HG03457 (cell line): ENCODE measurements around the gene TSFM.
"Not testable (repeated sequence)": the region's sequence is repeated elsewhere in the genome, so short reads cannot be mapped to it uniquely, and the experiment has no call there.

ENCODE experiments used
- ATAC-seq: cut with Tn5 transposase; IDR thresholded peaks from one replicate; pipeline ENCODE4 v1.9.1; 2021; ENCODE audit warnings: moderate number of reproducible peaks; ENCODE audit not compliant: unreplicated experiment

TSFM gene

DNA sequence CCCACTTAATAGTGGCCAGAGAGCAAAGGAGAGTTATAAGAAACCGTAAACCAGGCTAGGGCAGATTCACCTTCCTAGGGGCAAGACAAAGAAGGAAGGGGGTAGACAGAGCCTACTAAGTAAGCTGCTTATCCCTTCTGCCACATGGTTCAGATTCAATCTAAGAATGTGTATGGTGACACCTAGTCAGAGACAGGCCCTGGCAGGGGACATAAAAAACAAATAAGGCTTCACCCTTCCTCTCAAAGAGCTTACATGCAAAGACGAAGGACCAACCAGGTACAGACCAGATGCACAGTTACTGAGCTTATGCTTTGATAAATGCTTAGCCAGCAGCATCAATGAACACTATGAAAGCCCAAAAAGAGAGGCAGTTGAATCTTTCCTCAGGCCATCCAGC lies 20.1 kb upstream of the TSFM start:
- ATAC-seq: no peak

DNA sequence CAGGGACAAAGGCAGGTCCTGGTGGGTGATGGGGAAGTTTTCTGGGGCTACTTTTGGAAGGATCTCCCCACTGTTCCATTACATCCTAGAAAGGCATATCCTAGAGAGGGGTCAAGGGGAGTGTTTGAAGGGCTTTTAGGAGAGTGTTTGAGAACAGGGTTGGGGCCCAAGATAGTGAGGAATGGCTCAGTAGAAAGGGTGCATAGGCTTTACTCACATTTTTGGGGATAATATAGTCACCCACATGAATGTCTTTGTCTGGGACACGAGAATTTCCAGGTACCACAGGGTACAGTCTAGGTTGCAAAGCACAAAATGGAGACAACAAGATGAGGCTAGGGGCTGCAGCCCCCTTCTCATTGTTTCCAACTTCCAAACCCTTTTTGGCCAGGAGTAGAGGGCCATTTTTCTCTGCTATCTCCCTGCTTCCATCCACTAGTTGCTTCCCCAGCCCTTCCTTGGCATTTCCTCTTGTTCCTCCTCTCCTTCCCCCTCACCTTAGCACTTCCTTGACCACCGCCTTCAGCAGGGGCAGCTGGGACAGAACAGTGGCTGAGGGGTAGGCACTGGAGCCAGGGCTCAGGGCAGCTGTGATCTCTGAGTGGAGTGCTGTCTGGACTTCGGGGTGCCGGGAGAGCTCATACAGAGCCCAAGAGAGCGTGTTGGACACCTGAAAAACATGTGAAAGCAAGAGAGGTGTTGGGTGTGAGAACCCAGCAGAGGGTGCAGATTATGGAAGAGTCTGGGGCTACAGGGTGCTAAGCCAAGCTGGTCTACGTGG lies 18.5 kb upstream of the TSFM start:
- no peak for ATAC-seq

DNA sequence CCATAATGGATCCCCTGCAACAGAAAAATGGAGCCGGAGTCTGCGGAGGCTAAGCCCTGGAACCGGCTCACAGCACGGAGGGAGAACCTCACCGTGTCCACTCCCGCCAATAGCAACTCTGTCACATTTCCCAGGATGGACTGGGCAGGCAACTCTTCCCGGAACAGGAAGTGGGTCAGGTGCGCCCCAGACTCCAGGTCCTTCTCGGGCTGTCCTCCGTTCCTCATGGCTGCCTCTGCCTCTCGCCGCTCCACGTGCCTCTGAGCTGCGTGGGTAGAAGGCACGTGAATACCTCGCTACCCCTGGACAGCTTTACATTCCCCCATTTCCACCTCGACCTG lies 18.0 kb upstream of the TSFM start:
- no peak for ATAC-seq

DNA sequence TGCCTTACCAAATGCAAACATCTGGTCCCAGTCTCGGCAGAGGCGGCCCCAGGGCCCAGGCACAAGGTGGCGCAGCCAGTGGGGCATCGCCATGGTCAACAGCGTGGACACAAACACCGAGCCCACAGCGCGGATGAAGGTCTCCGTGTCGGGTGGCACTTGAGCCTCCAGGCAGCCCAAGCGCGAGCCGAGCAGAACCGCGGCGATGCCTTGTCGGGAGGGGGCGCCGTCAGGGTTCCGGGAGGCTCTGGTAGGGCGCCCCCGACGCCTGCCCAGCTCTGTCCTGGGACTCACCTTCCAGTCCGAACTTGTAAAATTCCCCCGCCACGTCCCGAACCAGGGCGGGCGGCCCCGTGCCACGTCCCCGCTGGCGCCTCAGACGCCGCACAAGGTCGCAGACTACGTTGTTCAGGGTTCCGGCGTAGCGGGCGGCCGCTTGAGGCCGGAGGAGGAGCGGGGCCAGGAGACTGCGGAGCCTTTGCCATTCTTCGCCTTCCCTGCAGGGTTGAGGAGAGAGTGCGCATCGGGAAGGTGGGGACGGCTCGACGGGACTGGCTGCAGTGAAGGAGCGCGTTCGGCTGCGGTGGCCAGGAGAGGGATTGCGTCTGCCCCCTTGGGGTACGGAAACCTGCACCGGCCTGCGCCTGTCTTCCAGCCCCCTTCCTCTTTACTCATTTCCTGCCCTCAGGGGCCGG lies 17.4 kb upstream of the TSFM start:
- ATAC-seq: no peak

DNA sequence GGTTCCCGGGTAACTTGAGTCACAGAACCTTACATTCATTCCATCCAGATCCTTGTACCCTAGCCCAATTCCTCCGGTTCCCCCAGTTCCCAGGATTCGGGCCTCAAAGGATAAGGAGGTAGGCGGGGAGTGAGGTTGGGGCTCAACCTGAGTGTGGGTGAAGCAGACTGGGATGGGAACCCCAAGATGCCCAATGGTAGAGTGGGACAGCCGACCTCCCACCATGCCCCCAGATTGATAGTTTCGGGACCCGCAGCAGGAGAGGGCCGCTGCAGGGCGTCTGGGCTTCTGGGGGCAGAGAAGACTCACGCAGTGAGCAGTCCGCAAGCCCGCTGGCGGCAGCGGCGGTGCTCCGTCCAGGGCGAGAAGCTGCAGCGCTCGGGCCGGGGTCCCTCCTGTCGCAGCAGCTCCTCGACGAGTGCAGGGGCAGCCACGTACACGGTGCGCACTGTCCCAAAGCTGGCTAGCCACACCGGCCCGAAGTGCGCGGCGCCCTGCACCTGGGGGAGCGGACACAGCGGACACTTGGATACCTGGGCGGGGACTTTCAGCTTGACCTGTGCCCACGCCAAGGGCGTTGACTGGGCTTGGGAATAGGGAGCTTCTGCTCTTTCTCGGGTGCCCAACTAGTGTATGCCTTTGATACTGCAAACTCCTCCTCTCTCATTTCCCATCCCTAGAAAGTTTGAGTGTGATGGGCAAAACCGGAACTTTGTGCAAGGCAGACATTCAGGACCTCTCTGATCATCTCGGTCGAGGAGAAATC lies 16.7 kb upstream of the TSFM start:
- no peak for ATAC-seq

DNA sequence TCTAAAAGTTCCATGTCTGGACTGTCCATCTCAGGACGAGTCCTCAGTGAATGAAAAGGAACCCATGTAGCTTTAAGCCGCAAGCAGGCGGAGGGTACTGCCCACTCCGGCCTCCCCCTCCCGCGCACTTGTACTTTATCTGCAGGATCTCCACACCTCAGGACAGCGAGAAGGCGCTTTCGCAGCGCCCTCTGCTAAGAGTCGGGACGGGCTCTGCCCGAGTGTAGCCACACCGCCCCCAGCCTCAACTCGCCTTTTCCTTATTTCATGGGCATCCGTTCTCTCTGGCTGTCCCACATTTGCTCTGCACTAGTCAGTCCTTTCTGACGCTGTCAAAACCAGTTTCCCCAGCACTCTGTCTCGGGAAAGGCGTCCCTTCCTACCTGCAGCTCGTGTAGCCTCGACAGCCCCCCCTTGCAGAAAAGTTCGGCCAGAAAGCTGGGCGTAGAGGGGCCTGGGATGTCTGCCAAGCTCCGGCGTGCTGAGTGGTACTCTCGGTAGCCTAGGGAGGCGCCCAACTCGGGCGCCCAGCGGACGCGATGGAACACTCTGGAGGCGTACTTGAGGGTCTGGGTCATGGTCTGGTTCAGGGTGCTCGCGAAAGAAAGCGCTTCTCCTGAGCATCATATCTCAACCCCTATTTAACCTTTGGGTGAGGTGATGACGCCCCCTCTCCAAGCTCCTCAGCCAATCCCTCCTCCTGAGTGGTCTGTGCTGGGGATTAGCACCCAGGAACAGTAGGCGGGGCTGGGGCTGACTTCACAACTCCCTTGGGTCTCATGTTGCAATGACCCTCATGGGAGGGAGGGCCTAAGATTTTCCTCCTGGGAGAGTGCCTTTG lies 15.9 kb upstream of the TSFM start, which contains the start of gene CYP27B1:
CYP27B1 (minus strand) TSS at position 615 of the 841 bp plus-strand sequence; CDS start at position 578, 37 bp downstream.
- no peak for ATAC-seq

DNA sequence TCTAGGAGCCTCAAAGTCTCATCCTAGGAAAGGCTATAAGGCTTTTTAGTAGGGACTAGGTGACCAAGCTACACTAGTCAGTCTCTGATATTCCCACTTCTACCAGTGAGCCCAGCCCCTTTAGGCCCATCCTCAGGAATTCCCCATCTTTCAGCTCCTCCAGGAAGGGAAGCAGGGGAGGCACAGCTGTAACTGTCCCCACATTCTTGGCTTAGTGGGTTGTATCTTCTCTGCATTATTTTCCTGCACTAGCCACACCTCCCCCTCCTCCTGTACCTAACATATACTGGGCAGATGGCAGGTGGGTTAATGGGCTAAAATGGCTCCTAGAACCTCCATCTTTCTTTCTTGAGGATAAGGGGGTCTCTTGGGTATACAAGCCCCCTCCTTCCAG lies 15.3 kb upstream of the TSFM start:
- no peak for ATAC-seq

DNA sequence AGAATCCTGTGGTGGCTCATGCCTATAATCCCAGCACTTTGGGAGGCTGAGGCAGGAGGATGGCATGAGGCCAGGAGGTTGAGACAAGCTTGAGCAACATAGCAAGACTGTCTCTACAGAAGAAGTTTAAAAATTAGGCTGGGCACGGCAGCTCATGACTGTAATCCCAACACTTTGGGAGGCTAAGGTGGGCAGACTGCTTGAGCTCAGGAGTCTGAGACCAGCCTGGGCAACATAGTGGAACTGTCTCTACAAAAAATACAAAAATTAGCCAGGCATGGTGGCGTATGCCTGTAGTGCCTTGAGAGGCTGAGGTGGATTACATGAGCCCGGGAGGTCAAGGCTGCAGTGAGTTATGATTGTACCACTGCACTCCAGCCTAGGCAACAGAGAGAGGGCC lies 14.7 kb upstream of the TSFM start:
- no peak for ATAC-seq

DNA sequence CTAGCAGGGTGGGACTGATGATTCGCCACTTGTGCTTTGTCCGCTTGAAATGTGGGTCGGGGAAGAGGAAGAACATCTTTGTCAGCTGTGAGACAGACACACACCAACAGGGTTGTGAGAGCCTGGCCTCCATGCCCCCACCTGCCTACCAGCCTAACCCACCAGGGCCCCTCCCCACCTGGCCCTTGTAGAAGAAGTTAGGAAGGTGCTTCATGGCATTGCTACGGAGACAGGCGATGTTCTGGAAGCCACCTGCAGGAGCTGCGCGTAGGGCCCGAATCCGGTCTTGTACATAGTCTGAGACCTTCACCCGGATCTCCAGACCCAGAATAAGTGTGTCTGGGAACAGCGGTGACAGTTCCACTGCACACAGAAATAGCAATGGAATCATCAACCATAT lies 13.0 kb upstream of the TSFM start:
- no peak for ATAC-seq

DNA sequence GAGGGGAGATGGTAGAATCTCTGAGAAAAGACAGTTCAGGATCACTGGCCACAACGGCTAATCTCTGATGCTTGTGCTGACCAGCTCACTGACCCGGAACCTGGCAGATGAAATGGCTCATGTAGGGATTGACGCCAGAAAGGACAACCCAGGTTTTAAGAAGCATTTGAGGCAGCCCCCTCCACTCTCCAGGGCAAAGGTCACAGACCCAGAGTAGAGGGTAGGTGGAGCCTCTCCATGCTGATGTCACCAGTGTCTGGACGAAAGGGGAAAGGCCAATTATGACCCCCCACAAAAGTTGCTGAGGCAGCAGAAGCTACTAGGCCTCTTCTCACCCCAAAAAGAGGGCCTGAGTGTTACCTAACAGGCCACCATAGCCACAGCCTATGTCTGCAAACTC lies 11.9 kb upstream of the TSFM start:
- no peak for ATAC-seq

DNA sequence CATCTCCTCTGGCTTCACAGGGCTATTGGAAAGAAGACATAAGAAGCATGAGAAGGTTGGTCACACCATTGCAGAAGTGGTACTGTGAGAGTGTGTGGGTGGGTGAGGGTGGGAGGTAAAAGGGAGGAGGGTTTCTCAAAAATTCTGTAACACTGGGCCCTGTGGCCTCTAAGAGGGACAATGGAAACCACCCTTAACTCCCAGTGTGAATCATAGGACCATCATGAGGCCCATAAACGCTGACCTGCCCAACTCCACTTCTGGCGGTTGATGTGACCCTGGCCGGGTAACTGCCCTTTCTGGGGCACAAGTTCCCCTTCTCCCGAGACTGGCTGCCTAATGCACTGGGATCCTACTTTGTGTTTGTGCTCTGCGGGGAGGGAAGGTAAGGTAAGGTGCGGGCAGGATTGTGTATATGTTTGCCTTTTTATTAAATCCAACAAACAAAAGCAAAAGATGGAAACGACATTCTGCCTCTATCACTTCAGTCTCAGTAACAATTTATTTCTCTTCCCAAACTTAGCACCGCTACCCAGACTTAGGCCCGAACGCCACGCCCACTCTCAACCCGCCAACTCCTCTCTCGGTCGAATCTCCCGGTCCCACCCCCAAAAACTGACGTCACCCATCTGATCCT lies 11.2 kb upstream of the TSFM start:
- peak; percentile 40 for ATAC-seq

DNA sequence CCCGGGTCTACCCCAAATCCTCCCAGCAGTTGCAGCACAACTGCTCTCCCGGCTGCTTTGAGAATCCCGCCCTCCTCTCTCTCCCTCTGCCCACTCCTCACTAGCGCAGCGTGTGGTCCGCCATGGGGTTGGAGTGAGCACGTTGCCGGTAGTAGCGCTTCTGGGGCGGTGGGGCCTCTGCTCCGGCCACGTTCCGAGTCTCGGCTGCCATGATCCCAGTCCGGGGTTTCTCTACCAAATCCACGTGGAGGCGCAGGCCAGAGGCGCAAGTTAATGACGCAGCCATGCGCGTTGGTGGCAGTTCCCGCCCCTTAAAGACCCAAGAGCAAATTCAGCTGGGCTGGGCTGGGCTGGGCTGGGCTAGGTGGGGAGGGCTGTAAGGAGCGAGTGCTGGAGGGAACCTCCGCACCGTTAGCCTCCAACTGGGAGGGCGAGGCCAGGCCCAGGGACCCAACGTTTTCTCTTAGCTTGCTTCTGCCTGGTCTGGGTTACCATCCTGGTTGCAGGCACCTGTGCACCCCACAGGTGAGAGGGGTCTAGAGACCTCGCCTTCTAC lies 10.6 kb upstream of the TSFM start, which contains the start of gene METTL1:
METTL1 (minus strand) TSS at position 233 of the 556 bp plus-strand sequence; CDS start at position 211, 22 bp downstream.
- ATAC-seq: peak; percentile 68

DNA sequence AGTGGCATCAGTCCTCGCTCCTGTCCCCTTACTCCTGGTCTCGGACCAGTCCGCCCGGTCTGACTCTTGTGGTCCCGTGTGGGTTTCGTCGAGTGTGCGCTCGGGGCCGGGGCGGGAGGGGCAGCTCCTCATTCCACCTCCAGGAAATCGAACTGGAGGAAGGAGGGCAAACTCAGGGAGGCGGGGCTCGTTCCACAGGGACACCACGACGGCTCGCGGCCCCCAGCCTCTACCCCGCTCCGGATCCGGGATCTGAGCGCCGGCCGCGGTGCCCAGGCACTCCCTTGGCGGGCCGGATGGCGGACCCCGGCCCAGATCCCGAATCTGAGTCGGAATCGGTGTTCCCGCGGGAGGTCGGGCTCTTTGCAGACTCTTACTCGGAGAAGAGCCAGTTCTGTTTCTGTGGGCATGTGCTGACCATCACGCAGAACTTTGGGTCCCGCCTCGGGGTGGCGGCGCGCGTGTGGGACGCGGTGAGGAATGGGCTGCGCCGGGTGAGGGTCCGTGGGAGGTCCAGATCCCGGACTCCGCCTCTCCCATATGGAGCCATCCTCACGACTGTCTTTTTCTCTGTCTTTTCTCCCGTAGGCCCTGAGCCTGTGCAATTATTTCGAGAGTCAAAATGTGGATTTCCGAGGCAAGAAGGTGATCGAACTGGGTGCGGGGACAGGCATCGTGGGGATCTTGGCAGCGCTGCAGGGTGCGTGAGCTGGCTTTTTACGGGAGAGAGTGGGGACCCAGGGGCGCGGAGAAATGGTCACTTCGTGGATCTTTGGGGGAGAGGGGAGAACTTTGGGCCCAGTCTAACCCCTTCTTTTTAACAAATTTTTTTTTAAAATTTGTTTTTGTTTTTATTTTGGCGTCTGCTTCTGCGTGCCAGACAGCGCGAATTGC lies 9.9 kb upstream of the TSFM start, which contains the start of gene EEF1AKMT3:
EEF1AKMT3 (plus strand) TSS at position 186 of the 894 bp plus-strand sequence; CDS start at position 297, 111 bp downstream.
- peak; percentile 15 for ATAC-seq

DNA sequence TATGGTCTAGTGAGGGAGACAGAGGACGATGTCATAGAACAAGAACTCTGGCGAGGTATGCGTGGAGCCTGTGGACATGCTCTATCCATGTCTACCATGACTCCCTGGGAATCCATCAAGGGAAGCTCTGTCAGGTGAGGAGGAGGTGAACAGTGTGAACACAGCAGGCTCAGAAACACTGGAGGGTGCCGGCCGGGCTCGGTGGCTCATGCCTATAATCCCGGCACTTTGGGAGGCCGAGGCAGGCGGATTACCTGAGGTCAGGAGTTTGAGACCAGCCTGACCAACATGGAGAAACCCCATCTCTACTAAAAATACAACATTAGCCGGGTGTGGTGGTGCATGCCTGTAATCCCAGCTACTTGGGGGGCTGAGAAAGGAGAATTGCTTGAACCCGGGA lies 8.0 kb upstream of the TSFM start:
- not testable (repeated sequence) for ATAC-seq

DNA sequence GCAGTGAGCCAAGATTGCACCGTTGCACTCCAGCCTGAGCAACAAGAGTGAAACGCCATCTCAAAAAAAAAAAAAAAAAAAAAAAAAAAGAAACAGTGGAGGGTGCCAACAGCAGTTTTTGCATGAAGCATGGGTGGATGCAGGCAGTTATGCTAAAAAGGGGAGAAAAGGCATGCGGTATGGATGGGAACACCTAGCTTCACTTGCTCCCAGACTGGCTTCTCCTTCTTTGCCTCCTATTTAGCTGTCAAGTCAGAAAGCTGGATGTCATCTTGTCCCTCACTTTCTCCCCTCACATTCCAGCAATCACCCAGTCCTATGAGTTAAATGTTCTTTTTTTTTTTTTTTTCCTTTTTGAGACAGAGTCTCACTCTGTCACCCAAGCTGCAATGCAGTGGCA lies 7.5 kb upstream of the TSFM start:
- no peak for ATAC-seq

DNA sequence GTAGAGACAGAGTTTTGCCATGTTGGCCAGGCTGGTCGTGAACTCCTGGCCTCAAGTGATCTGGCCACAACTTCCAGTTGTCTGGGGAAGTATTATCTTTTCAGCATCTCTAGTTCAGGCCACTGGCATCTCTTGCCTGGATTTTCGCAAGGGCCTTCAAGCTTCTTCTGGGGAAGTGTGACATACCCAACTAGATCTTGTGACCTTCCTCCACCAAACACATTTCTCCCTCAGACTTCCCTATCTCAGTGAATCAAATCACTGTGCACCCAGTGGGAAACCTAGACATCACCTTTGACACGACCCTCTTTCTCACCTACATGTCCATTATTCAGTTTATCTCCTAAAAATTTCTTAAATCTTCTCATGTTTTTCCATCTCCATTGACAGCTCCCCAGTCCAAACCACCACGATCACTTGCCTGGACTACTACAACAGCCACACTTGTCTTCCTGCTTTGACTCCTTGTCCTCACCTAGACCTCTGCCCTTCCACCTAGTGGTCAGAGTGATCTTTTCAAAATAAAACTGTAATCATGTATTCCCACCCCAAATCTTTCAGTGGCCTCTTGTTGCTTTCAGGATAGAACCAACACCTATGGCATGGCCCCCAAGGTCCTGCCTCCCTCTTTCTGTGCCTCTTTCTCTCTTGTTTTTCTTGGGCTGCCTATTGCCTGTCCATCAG lies 6.9 kb upstream of the TSFM start:
- no peak for ATAC-seq

DNA sequence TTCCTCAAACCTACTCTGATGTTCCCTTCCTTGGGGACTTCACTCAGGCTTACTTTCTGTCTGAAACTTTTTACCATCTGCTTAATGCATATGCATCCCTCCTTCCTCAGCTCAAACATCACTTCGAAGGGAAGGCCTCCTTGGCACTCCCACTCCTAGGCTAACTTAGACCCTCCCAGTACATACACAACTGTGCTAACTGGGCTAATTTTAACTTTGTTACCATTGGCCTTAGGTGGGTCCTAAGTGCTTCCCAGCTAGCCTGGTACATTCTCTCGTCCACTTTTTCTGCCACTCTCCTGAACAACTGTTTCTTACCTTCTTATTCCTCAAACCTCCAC lies 6.4 kb upstream of the TSFM start:
- no peak for ATAC-seq

DNA sequence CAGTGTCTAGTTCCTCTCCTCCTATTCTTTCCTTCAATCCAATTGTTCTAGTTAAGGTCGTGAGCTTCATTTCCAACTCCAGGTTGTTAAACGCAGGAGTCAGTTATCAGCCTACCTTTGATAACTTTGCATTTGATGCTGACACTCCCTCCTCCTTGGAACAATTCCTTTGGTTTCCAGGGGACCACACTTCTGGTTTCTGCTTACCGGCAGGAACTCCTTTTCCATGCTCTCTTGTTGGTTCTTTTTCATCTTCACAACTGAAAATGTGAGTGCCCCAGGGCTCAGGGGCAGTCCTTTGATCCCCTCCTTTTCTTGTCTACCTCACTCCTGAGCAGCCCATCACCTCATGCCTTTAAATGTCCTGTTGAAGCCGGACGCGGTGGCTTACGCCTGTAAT lies 5.2 kb upstream of the TSFM start:
- ATAC-seq: no peak
